HG02840 (cell line): Measurements from ENCODE around the gene SIK2.
A peak's percentile ranks its signal among the peaks of the same experiment; 100 is the strongest.

Experiments
- ATAC-seq: cut with Tn5 transposase; IDR thresholded peaks from one replicate; pipeline ENCODE4 v1.9.1; 2021; ENCODE audit warnings: mild to moderate bottlenecking, moderate library complexity, moderate number of reproducible peaks; ENCODE audit not compliant: unreplicated experiment, low FRiP score

SIK2 gene

GRCh38 chr11:111581341-111581740 is 20.9 kb upstream of the SIK2 start:
- ATAC-seq = no peak

- no peak for ATAC-seq
These were observed 20.1 kb upstream of the SIK2 start for GRCh38 chr11:111582163-111582562.

- ATAC-seq = no peak
These were observed 19.4 kb upstream of the SIK2 start for GRCh38 chr11:111582881-111583280.

- no peak for ATAC-seq
These were observed 16.9 kb upstream of the SIK2 start for GRCh38 chr11:111585371-111585770.

GRCh38 chr11:111586388-111586831 is 15.8 kb upstream of the SIK2 start:
- no peak for ATAC-seq

- no peak for ATAC-seq
These were observed 13.1 kb upstream of the SIK2 start for GRCh38 chr11:111589114-111589513.

- ATAC-seq = no peak
These were observed 12.3 kb upstream of the SIK2 start for GRCh38 chr11:111589886-111590499.

DNA sequence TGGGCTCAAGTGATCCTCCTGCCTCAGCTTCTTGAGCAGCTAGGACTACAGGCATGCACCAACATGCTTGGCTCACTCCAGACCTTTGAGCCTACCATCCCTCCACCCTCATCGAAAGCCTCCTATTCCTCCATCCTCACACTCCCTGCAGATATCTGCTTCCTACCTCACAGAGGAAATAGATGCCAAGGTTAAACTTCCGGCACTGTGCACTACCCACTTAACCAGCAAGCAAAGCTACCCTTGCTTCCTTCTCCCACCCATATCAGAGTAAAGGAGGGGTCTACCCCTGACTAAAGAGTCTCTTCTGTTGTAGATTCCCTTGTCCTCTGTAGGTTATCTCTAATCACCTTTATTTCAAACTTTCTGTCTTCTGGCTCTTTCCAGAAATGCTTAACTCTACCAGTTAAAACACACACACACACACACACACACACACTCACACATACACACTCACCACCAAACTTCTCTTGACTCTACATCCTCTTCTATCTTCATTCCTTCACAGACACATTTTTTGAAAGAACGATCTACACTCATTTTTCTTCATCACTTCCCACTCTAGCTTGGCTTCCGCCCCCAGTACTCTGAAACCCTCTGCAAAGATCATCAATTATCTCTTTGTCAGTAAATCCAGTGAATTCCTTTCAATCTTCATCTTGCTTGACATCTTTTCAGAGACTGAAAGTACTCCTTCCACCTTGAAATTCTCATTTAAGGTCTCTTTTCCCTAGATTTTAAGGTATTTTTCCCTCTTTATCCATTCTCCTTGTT is 10.9 kb upstream of the SIK2 start:
- ATAC-seq = no peak

DNA sequence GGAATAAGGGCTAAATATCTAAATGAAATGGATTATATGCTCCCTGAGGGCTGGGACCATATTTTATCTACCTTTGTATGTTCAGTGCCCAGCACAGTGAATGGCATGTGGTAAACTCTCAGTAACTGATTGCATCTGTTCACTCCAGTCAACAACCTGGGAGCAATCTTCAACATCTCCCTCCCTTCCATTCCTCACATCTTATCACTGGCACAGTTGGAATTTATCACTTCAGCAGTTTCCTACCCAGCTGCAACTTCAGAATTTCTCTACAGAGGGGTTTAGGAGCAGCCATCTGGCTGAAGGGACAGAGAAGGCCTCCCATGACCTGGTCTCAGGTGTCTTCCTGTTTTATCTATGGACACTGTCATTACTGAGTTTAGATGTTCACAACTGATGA is 9.8 kb upstream of the SIK2 start:
- ATAC-seq = no peak

GRCh38 chr11:111596319-111596718 is 5.9 kb upstream of the SIK2 start:
- ATAC-seq = no peak

- ATAC-seq = no peak
These were observed 4.1 kb upstream of the SIK2 start for GRCh38 chr11:111598148-111598547.

GRCh38 chr11:111598559-111598958 is 3.7 kb upstream of the SIK2 start:
- no peak for ATAC-seq

DNA sequence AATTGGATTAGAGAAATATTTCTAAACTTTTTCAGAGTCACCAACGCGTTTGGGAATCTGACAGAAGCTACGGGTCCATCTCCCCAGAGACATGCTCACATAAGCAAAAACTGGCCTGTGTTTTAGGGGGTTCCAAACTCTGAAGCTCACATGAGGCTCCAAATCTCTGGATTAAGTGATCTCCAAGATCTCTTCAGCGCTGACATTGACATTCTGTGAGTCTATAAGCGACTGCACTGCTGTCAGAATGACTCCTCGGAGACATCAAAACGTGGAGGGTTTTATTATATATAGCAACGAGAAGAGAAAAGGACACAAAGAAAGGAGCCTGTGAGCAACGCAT is 642 bp upstream of the SIK2 start:
- ATAC-seq = no peak

- peak; percentile 1 for ATAC-seq
These were observed 789 bp downstream of the SIK2 start for GRCh38 chr11:111602865-111603610.

GRCh38 chr11:111603611-111604130 is 1.4 kb downstream of the SIK2 start:
- ATAC-seq = no peak

GRCh38 chr11:111604392-111605009 is 2.3 kb downstream of the SIK2 start:
- no peak for ATAC-seq

DNA sequence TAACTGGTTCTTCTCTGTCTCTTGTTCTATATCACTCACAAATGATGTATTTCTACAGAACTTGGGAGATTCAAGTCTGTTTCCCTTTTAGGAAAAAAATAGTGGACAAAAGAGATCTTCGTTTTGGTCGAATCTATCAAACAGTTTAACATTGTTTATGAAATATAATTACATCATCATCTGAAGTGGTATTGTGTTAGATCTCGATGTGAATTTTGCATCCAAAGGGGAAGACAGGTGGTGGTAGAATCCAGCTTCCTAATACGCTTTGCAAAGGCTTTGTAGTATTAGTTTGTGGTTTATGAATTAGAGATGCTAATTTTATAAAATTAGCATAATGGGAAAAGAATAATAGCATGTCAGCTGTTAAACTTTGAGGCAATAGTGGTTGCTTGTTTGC is 3.4 kb downstream of the SIK2 start:
- no peak for ATAC-seq

DNA sequence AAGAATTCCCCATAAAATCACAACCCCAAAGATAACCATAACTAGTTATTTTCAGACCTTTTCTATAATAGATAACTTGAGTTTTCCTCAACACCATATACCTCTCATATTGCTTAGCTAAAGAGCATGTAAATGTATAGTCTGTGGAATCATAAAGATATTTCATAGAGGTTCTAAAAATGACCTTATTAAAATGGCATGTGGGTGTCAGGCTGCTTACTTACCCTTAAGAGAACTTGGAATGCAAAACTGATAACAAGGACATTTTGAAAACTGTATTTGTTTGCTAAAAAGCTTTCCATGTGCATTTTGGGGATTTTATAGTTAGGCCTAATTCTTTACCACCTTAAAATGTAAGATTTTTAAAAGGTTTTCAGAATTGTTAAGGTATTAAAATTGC is 4.7 kb downstream of the SIK2 start:
- ATAC-seq = no peak

GRCh38 chr11:111607751-111608150 is 5.5 kb downstream of the SIK2 start:
- no peak for ATAC-seq

DNA sequence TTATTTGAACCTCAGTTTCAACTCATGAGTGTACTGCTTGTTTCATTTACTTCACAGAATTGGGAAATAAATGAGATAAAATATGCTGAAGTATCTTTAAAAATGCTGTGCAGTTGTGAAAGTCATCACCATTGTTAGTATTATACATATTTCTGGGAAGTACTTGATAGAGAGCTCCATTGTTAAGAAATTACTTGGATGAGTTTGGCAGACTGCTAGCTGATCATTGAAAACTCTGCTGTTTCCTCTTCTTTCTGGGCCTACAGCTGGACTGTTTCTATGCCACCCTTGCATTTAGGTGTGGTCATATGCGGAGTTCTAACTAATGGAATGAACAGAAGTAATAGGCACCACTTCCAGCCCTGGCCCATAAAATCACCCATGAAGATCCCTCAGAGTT is 10.0 kb downstream of the SIK2 start:
- ATAC-seq = no peak

- ATAC-seq = no peak
These were observed 15.0 kb downstream of the SIK2 start for GRCh38 chr11:111617286-111617685.
